Kidney (tissue), 14 donors: ENCODE results near the gene ATP8A2. TPM values are rescaled to one million over a fixed set of nuclear protein-coding genes. Genes with fewer than 3 reads are reported as not detected.

Experiments
- DNase-seq, 5 donors: peaks; one replicate each; pipeline ENCODE4 v3.0.0-alpha.2; 2013 to 2020
- FAIRE-seq: peaks from 2 replicates; lab custom pipeline; 2012; peaks lifted over from hg19 to GRCh38; lab: Jason Lieb, UNC
- H3K27ac ChIP-seq, 2 donors: one replicate each; pipeline ENCODE4 v1.7.0; 2013; ENCODE audit warnings: low read depth in 2 of 2, low read length in 2 of 2, inconsistent platforms in 1 of 2
- H3K27me3 ChIP-seq: one replicate; pipeline ENCODE4 v1.7.1; 2013; ENCODE audit warnings: low read length, inconsistent platforms; ENCODE audit not compliant: control insufficient read depth, insufficient read depth
- H3K36me3 ChIP-seq, 3 donors: one replicate each; pipeline versions ENCODE4 v1.7.0 to v1.7.1; 2013; ENCODE audit warnings: low read length in 3 of 3, control low read depth in 1 of 3, inconsistent platforms in 1 of 3; ENCODE audit not compliant: insufficient read depth in 3 of 3, control insufficient read depth in 2 of 3
- H3K4me1 ChIP-seq, 3 donors: one replicate each; pipeline versions ENCODE4 v1.7.0 to v1.7.1; 2013; ENCODE audit warnings: low read length in 3 of 3, inconsistent platforms in 1 of 3, low read depth in 1 of 3; ENCODE audit not compliant: control insufficient read depth in 2 of 3, insufficient read depth in 2 of 3
- H3K4me3 ChIP-seq, 3 donors: one replicate each; pipeline versions ENCODE4 v1.7.0 to v1.8.1; 2013; ENCODE audit warnings: low read length in 3 of 3, control low read depth in 1 of 3, inconsistent platforms in 1 of 3
- H3K9ac ChIP-seq, 3 donors: one replicate each; pipeline versions ENCODE4 v1.7.0 to v1.7.1; 2013; ENCODE audit warnings: low read length in 3 of 3, control low read depth in 1 of 3, inconsistent platforms in 1 of 3
- H3K9me3 ChIP-seq, 3 donors: one replicate each; pipeline versions ENCODE4 v1.7.0 to v1.7.1; 2013; ENCODE audit warnings: low read length in 3 of 3, control low read depth in 1 of 3, inconsistent platforms in 1 of 3; ENCODE audit not compliant: control insufficient read depth in 2 of 3, insufficient read depth in 1 of 3
- CTCF ChIP-seq: IDR thresholded peaks from 3 replicates; pipeline ENCODE4 v1.5.1; 2012; ENCODE audit warnings: mild to moderate bottlenecking, moderate library complexity, borderline replicate concordance; ENCODE audit not compliant: insufficient read depth; ENCODE audit errors: extremely low read depth
- intact Hi-C: fragments of 100-400 bp; cut with DNase I; formaldehyde crosslinking; loops from one replicate; pipeline ENCODE4 v1.11.1; 2022
- polyA plus RNA-seq: library from polyadenylated mRNA; stranded (reverse); fragments of 350-450 nt; fragmentation: Illumina TruSeq; extraction: RNeasy Lipid Tissue Mini Kit (QIAGEN cat#74804); gene quantifications from one replicate; pipeline ENCODE4 v1.2.3, GENCODE V29; 2014; ENCODE audit warnings: low read depth, low replicate concordance; ENCODE audit not compliant: insufficient read depth
- total RNA-seq: library from RNA; stranded (reverse); fragmentation: NEBNext Ultra II Directional; extraction: Animal tissue kit (Norgen Biotek cat#: 25700); gene quantifications from one replicate; pipeline ENCODE4 v1.2.1, GENCODE V29; 2021
- donor health status: control.
- donor health status: control.
- donor health status: control.
- donor health status: control.
- donor health status: control.
- donor health status: DM: yes; HTN: yes; CAD: no.
- donor health status: Normal renal cell carcinoma (clear cell type).

ATP8A2 gene
- total and polyA plus RNA-seq, 2 donors from 2014 or later = 0.50 to 0.73 TPM

- no peaks in the 10 kb centered on the region for H3K9me3 ChIP-seq
- no peaks in the 10 kb centered on the region for H3K4me1 ChIP-seq
- no peak overlapping the region for H3K4me3 ChIP-seq
- DNase-seq = no peak
- H3K27me3 ChIP-seq = no peaks in the 10 kb centered on the region
- H3K27ac ChIP-seq = no peak overlapping the region
- TF ChIP-seq CTCF = no peak
- H3K36me3 ChIP-seq = no peaks in the 10 kb centered on the region
- H3K9ac ChIP-seq = no peak overlapping the region
- intact Hi-C loops = no loop called here
- FAIRE-seq = no peak
These were observed 496.7 kb downstream of the ATP8A2 start for GRCh38 chr13:25868490-25868889.

GRCh38 chr13:25869941-25870340, 498.2 kb downstream of the ATP8A2 start:
- Histone ChIP-seq H3K27ac (no peak overlapping the region), H3K4me1 (no peaks in the 10 kb centered on the region), H3K4me3 (no peak overlapping the region), H3K27me3 (no peaks in the 10 kb centered on the region), H3K9ac (no peak overlapping the region), H3K36me3 (no peaks in the 10 kb centered on the region), H3K9me3 (no peaks in the 10 kb centered on the region)
- no peak for TF ChIP-seq CTCF
- DNase-seq (no peak), FAIRE-seq (no peak)
- intact Hi-C loops = no loop called here

GRCh38 chr13:25871389-25872125, 499.8 kb downstream of the ATP8A2 start:
- intact Hi-C loops = no loop called here
- FAIRE-seq (no peak), DNase-seq (no peak)
- no peak overlapping the region for H3K4me3 ChIP-seq
- H3K36me3 ChIP-seq = no peaks in the 10 kb centered on the region
- no peak overlapping the region for H3K9ac ChIP-seq
- H3K9me3 ChIP-seq = no peaks in the 10 kb centered on the region
- H3K4me1 ChIP-seq = no peaks in the 10 kb centered on the region
- no peak for TF ChIP-seq CTCF
- no peak overlapping the region for H3K27ac ChIP-seq
- H3K27me3 ChIP-seq = no peaks in the 10 kb centered on the region
